Endodermal cell (in vitro differentiated cells): ENCODE results near the gene EVX1. TPM values are rescaled to one million over a fixed set of nuclear protein-coding genes. Genes with fewer than 3 reads are reported as not detected.

Source experiments
- DNase-seq: peaks from one replicate; pipeline ENCODE4 v3.0.0-alpha.2; 2017
- H3K27ac ChIP-seq: 2 replicates; pipeline ENCODE4 v1.5.1; 2013; ENCODE audit warnings: mild to moderate bottlenecking, low read depth, low read length, moderate library complexity
- H3K27me3 ChIP-seq: 2 replicates; pipeline ENCODE4 v1.6.1; 2013; ENCODE audit warnings: mild to moderate bottlenecking, low read length, moderate library complexity; ENCODE audit not compliant: insufficient read depth, control insufficient read depth, poor library complexity, severe bottlenecking
- H3K36me3 ChIP-seq: 2 replicates; pipeline ENCODE4 v1.7.0; 2013; ENCODE audit warnings: mild to moderate bottlenecking, low read length, moderate library complexity; ENCODE audit not compliant: control insufficient read depth, insufficient read depth
- H3K4me1 ChIP-seq: one replicate; pipeline ENCODE4 v1.7.0; 2013; ENCODE audit warnings: low read length; ENCODE audit not compliant: control insufficient read depth, insufficient read depth
- H3K4me3 ChIP-seq: 2 replicates; pipeline ENCODE4 v1.5.1; 2013; ENCODE audit warnings: mild to moderate bottlenecking, low read length, moderate library complexity
- H3K9ac ChIP-seq: 2 replicates; pipeline ENCODE4 v1.6.1; 2013; ENCODE audit warnings: mild to moderate bottlenecking, low read length, moderate library complexity; ENCODE audit not compliant: poor library complexity, severe bottlenecking; ENCODE audit errors: extremely low read depth
- H3K9me3 ChIP-seq: 2 replicates; pipeline ENCODE4 v1.6.1; 2013; ENCODE audit warnings: mild to moderate bottlenecking, low read length, moderate library complexity; ENCODE audit not compliant: control insufficient read depth
- H3K27ac Mint-ChIP-seq: 2 replicates; pipeline ENCODE4 v1.8.0; 2020; ENCODE audit warnings: mixed read lengths
- H3K27me3 Mint-ChIP-seq: 2 replicates; pipeline ENCODE4 v1.8.0; 2021; ENCODE audit warnings: mild to moderate bottlenecking, mixed read lengths; ENCODE audit not compliant: insufficient read depth
- H3K36me3 Mint-ChIP-seq: 2 replicates; pipeline ENCODE4 v1.8.0; 2020; ENCODE audit warnings: low read depth, mixed read lengths
- H3K4me1 Mint-ChIP-seq: 2 replicates; pipeline ENCODE4 v1.8.0; 2020; ENCODE audit warnings: mixed read lengths
- H3K4me3 Mint-ChIP-seq: 2 replicates; pipeline ENCODE4 v1.8.0; 2020; ENCODE audit warnings: mild to moderate bottlenecking, moderate library complexity, mixed read lengths
- H3K9me3 Mint-ChIP-seq: 2 replicates; pipeline ENCODE4 v1.8.0; 2020; ENCODE audit warnings: mild to moderate bottlenecking, mixed read lengths
- WGBS, 2 experiments: methylation state at CpG; one replicate each; pipeline versions ENCODE4 v1.1.5 to v1.1.7; 2013; ENCODE audit warnings: missing lambda C conversion rate in 2 of 2, mixed read lengths in 1 of 2; ENCODE audit not compliant: insufficient coverage in 1 of 2, insufficient read length in 1 of 2; 5-methylcytosine and 5-hydroxymethylcytosine counted together
- total RNA-seq, 2 donors: library from RNA; stranded (reverse); fragmentation: NEBNext Ultra II Directional in 1 of 2; extraction: Animal tissue kit (Norgen Biotek cat#: 25700) in 1 of 2; gene quantifications; 2 replicates in 1 of 2; 3 replicates in 1 of 2; pipeline ENCODE4 v1.2.1, GENCODE V29; 2021
- TF ChIP-seq, protein P1 (sequence below): fragments of 200-600 bp; sonication (generic); conservative IDR thresholded peaks from 2 replicates; pipeline ENCODE4 v1.5.0; 2021; ENCODE audit warnings: antibody characterized with exemption, mild to moderate bottlenecking

Gene EVX1
- total RNA-seq, 2 donors from 2014 or later: 4.9 to 10.7 TPM

DNA sequence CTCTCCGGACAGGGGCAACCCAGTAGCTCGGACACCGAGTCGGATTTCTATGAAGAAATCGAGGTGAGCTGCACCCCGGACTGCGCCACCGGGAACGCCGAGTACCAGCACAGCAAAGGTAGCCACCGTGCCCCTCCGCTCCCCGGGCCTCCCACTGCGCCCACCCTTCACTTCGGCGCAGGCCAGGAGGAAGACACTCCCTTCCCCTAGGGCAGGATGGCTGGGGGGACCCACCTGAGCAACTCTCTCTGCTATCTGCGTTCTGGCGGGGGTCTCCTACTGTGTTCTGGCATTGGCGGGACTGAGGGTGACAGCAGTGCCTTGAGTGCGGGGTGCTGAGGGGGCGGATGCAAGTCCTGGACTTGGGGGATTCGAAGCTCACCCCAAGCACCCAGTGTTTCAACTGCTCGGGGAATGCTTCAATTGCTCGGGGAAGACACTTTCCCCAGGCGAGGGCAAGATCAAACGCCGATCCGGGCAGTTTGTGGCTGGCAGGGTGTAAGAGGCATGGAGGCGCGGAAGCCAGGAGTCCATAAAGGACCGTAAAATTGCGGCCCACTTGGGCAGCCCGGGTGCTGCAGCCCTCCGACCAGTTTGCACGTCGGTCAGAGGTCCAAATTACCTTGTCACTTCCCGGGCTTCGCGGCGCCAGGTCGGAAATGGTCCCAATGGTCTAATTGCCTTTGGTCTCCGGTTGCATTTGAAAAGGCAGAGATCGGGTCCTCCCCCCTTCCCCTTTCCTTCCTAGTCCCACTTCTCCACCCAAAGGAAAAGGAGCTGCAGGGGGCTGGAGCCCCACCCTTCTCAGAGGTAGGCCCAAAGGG is 950 bp downstream of the EVX1 start:
- peaks cover 96% of the 10 kb centered on the region for H3K27me3 Mint-ChIP-seq
- TF ChIP-seq, protein P1, sequence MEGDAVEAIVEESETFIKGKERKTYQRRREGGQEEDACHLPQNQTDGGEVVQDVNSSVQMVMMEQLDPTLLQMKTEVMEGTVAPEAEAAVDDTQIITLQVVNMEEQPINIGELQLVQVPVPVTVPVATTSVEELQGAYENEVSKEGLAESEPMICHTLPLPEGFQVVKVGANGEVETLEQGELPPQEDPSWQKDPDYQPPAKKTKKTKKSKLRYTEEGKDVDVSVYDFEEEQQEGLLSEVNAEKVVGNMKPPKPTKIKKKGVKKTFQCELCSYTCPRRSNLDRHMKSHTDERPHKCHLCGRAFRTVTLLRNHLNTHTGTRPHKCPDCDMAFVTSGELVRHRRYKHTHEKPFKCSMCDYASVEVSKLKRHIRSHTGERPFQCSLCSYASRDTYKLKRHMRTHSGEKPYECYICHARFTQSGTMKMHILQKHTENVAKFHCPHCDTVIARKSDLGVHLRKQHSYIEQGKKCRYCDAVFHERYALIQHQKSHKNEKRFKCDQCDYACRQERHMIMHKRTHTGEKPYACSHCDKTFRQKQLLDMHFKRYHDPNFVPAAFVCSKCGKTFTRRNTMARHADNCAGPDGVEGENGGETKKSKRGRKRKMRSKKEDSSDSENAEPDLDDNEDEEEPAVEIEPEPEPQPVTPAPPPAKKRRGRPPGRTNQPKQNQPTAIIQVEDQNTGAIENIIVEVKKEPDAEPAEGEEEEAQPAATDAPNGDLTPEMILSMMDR: no peak
- Histone ChIP-seq H3K4me1 (peaks cover 9% of the 10 kb centered on the region), H3K9me3 (no peaks in the 10 kb centered on the region), H3K36me3 (no peaks in the 10 kb centered on the region), H3K4me3 (peak overlapping the region; percentile 74), H3K27ac (no peak overlapping the region), H3K9ac (no peak overlapping the region), H3K27me3 (peaks cover 100% of the 10 kb centered on the region)
- H3K27ac Mint-ChIP-seq: no peak overlapping the region
- peak; percentile 81 for DNase-seq
- WGBS, 2 experiments: 1 to 3% methylated on average over 28 to 43 of the region's 43 CpGs
- H3K9me3 Mint-ChIP-seq: no peaks in the 10 kb centered on the region
- peaks cover 50% of the 10 kb centered on the region for H3K4me1 Mint-ChIP-seq
- H3K36me3 Mint-ChIP-seq: peaks cover 13% of the 10 kb centered on the region
- H3K4me3 Mint-ChIP-seq: peak overlapping the region; percentile 75

DNA sequence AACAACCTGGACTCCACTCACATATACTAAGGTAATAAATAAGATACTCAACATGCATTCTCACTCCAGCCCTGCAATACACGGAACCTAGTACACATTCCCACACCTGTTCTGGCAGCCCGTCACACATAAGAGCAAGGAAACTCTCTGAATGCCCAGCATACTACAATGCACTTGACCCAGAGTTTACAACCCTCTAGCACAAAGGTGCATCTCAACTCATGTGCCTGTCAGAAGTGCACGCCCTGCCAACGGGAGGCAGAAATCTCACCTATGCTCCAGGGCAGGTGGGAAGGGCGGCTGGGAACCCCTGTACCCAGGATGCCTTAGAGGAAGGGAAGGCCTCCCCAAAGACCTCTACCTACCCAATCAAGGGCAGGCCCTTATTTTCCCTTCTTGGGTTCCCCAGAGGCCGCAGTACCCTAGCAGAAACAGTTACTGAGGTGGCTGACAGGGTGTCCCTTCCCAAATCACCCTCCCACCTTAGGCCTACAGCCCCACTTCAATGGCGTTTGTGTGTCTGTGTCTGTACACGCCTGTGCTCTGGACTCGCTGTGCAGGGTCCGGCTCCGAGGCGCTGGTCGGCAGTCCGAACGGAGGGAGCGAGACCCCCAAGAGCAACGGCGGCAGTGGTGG is 2.0 kb downstream of the EVX1 start:
- peaks cover 5% of the 10 kb centered on the region for H3K4me1 ChIP-seq
- no peak overlapping the region for H3K27ac Mint-ChIP-seq

DNA sequence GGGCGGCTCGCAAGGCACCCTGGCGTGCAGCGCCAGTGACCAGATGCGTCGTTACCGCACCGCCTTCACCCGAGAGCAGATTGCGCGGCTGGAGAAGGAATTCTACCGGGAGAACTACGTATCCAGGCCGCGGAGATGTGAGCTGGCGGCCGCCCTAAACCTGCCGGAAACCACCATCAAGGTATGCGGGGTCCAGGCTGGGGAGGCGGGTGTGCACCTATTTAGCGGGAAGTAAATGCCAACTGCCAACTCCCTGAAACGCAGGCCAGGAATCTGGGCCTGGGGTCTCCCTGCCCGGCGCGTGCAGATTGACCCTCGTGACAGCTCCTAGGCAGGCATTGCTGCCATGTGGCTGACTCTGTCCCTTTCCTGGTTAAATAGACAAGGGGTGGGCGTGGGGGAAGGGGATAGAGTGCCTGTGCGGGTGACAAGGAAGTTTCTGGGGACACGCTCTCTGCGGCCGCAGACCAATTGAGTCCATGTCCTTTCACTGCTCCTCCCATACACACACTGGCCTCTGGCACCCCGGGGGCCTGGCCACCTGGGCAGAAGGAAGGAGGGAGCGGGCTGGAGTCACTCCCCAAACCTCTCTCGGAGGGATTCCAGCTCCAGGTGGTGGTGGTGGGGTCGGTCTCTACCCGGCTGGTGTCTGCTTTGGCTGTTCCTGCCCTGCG is 2.7 kb downstream of the EVX1 start:
- peaks cover 99% of the 10 kb centered on the region for H3K27me3 Mint-ChIP-seq
- no peak overlapping the region for H3K27ac Mint-ChIP-seq
- no peaks in the 10 kb centered on the region for H3K36me3 ChIP-seq
- no peaks in the 10 kb centered on the region for H3K9me3 ChIP-seq
- no peak overlapping the region for H3K4me3 ChIP-seq
- peaks cover 48% of the 10 kb centered on the region for H3K4me1 Mint-ChIP-seq
- H3K36me3 Mint-ChIP-seq: peaks cover 13% of the 10 kb centered on the region
- peaks cover 5% of the 10 kb centered on the region for H3K4me1 ChIP-seq
- 23 to 27% methylated on average over 17 to 37 of the region's 37 CpGs for WGBS, 2 experiments
- no peaks in the 10 kb centered on the region for H3K9me3 Mint-ChIP-seq
- DNase-seq: no peak
- TF ChIP-seq, protein P1: no peak
- H3K27ac ChIP-seq: no peak overlapping the region
- peaks cover 100% of the 10 kb centered on the region for H3K27me3 ChIP-seq
- H3K4me3 Mint-ChIP-seq: peak overlapping the region; percentile 75
- no peak overlapping the region for H3K9ac ChIP-seq

More for the DNA sequence above, 2.0 kb downstream of the EVX1 start:
- no peak overlapping the region for H3K27ac ChIP-seq
- Mint-ChIP-seq H3K4me1 (peaks cover 49% of the 10 kb centered on the region), H3K9me3 (no peaks in the 10 kb centered on the region), H3K27me3 (peaks cover 98% of the 10 kb centered on the region), H3K36me3 (peaks cover 13% of the 10 kb centered on the region), H3K4me3 (peak overlapping the region; percentile 75)
- WGBS, 2 experiments: 16 to 18% methylated on average over 8 to 18 of the region's 18 CpGs
- no peaks in the 10 kb centered on the region for H3K9me3 ChIP-seq
- no peak overlapping the region for H3K9ac ChIP-seq
- H3K4me3 ChIP-seq: no peak overlapping the region
- TF ChIP-seq, protein P1: no peak
- H3K36me3 ChIP-seq: no peaks in the 10 kb centered on the region
- peaks cover 100% of the 10 kb centered on the region for H3K27me3 ChIP-seq
- peak; percentile 76 for DNase-seq
